Heart left ventricle (tissue), 13 donors: ENCODE results near the gene MPO.

Experiments
- CTCF ChIP-seq, 12 donors: fragments of 200-600 bp; sonication (generic) in 4 of 12; IDR thresholded peaks; one replicate each; pipeline versions ENCODE4 v1.5.0 to v1.8.0; 2018 to 2022; ENCODE audit warnings: antibody characterized with exemption in 12 of 12, mild to moderate bottlenecking in 5 of 12
- POLR2A ChIP-seq, 2 donors: fragments of 450-650 bp; IDR thresholded peaks; one replicate each; pipeline ENCODE4 v1.6.1; 2017; ENCODE audit warnings: antibody characterized with exemption in 2 of 2, mild to moderate bottlenecking in 2 of 2, moderate library complexity in 2 of 2
- donor health status: ischemic (EF 13 %, LVEDD 7.1; RV severe dilation, severe dysfunction).
- donor health status: DM: no; HTN: yes; CAD: no.
- donor health status: DM: no; HTN: no; CAD: no.
- donor health status: ischemic (EF 25% LVEDD 6.9; RV normal size, moderate dysfunction).
- donor health status: ischemic (EF 25% LVEDD 5.7; RV mildly dilated, moderate dysfunction).
- donor health status: ischemic (EF 35%, LVEDD 5.7; RV mildly dilated, moderate dysfunction).
- donor health status: nonischemic (EF 11% LVEDD 7.7; RV severe dilation, severe dysfunction).
- donor health status: DM: yes; HTN: yes; CAD: no.
- donor health status: PGD.
- donor health status: ischemic (EF 29% LVEDD 5.4; RV normal size, mild dysfunction).
- donor health status: nonischemic (EF 23%, LVEDD 6.1; RV moderate dilation, normal function).

DNA sequence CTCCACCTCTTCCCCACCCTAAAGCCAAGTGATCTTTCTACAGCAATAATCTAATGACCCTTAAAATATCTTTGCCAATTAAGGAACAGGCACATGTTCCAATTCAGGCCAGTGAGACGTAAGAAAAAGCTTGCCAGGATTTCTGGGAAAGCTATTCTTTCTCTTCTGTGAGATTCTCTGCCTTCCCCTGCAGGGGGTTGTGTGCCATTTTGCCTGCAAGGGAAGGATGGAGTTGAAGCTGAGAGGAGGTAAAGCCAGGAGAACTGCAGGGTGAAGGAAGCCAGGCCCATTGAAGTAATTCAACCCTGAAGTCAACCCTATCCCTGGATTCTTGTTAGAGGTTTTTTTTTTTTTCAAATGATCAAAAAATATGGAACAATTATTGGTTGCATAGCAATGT lies 51.4 kb downstream of the MPO start:
- TF ChIP-seq CTCF (IDR thresholded peaks at IDR 0.05) (no peak), POLR2A (IDR thresholded peaks at IDR 0.05) (no peak)
